Ecto neural progenitor cell (in vitro differentiated cells): ENCODE results near the gene SPINK5.

ENCODE experiments used
- DNase-seq: peaks from one replicate; pipeline ENCODE4 v3.0.0-alpha.2; 2018; ENCODE audit warnings: low spot score

The SPINK5 gene

DNA sequence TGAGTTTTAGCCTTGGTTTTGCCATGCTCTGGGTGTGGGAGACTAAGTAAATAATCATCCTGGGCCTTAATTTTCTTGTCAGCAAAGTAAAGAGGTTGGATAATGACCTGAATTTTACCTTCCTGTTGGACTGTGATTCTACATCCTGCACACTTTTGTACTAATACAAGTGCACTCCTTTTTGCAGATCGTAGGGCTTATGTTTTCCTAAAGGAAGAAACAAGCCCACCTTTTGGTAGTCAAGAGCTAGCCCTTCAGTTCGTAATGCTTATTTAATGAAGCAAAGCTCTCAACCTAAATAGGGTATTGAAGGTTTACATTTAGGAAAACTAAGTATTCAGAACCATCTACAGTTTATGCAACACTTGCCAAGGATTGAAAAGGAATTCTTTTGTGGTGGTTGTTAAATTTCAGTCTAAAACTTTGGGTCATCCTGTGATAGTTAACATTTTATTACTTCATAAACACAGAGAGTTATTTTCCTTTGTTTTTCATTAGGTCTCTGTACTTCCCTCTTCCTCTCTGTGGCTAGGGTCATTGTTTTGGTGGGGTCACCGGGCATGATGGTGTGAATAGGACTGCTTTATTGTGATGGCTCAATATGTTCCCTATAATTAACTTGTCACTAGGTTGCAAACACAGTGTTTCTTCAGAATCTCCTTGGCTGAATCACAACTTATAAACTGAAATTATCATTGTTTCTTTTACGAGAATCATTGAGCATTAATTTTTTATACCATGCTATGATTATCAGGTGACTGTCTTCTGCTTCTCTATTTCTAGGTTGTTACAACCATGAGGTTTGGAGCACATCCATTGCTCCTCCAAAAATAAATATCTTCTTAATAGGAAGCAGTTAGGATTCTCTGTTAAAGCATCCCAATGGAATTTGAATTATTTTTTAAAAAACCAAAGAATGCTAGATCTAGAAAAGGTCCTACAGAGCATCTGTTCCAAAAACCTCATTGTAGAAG is 28.5 kb downstream of the SPINK5 start:
- no peak for DNase-seq

GRCh38 chr5:148094336-148094735 is 30.6 kb downstream of the SPINK5 start:
- no peak for DNase-seq

GRCh38 chr5:148104226-148104625 is 40.4 kb downstream of the SPINK5 start:
- DNase-seq: no peak

DNA sequence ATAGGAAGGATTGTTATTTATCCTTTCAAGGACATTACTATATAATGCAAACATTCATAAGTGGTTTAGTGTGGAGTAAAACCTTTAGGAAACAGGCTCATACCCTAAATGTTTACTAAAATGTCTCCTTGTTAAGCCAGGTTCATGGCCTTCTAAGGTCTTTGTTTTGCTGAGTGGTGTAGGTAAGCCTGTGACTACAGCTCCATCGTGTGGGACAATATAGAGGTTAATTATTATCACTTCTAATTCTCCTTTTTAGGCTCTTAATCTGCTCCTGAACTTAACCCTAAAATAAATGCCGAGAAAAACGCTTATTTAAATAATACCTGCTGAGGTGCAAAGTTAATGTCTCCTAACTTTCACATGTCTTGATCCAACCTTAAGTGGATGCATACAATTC is 43.8 kb downstream of the SPINK5 start:
- no peak for DNase-seq

- no peak for DNase-seq
Observed at GRCh38 chr5:148113243-148113642, 49.5 kb downstream of the SPINK5 start.

DNA sequence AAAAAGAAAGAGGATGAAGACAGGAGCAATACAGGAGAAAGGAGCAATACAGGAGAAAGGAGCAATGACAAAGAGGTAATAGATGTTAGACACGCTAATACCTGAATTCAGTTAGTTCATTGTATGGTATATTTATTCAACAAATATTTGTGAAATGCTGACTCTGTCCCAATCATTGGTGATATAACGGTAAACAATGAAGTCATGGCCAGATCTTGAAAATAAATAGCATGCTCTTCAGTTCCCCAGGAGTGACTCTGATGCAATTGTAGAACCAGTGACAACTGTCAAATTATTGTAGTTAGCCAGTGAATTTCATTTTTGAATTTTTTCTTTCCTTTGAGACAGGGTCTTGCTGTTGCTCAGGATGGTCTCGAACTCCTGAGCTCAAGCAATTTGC is 56.5 kb downstream of the SPINK5 start:
- DNase-seq: no peak

DNA sequence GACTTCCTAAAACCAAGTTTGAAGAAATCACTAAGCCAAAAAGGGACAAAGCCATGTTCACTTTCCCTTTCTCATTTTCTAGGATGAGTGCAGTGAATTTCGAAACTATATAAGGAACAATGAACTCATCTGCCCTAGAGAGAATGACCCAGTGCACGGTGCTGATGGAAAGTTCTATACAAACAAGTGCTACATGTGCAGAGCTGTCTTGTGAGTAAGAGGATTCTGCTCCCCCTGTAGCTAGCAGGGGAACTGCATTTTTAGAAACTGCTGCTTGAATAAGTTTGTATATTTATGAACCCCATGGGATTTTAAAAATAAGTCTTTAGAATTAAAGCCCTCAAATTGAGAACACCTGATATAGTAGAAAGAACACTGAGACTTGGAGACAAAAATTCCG is 61.9 kb downstream of the SPINK5 start:
- DNase-seq: no peak

DNA sequence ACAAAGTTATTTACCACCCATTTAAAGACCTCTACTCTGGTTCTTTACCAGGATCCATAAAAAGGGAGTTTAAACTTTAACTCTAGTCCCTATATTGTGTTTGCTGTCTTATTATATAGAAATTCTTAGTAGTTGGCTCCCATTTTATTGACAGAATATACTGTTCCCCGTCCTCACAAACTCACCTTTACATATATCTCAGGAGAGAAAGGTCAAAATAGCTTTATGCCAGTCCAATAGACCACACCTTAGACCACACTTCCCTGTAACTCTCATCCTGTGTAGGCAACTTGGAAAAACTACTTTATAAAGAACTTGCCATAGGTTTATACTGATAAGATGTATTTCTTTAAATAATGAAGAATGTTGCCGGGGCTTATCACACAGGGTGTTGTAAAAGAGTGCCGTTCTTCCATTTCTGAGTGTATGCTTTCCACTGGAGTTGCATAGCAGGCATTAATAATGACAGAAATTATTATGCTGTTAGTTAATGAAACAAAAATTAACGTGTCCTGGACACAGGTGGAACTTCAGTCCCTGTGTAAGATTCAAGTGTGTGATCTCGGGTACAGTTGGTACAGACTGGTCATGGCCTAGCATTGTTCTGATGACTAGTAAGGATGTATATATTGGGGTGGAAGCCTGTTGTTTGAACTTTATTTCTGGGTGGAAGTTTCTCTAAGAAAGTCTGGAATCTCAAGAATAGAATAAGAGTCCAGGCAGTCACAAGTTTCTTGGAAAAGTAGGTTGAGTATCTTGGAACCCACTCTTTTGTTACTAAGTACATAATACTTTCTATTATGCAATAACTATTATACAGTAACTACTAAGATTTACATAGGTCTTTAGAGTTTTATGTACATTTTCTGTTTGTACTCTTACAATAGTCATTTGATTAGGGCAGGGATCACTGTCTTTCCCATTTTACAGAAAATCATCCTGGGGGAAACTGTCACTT is 71.6 kb downstream of the SPINK5 start:
- DNase-seq: no peak

DNA sequence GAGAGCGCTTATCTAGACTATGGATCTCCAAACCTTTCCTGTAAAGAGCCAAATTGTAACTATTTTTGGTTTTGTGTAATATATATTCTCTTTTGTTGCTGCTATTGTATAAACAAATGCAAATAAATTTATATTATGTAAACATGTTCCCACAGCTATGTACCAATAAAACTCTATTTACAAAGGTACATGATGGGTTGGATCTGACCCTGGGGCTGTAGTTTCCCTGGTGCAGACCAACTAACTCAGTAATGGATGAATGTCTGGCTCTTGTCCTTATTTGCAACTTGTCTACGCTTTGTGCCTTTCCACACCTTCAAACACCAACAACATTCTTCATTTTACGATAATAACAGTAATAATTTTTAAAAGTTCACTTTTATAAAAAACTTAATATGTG is 77.1 kb downstream of the SPINK5 start:
- DNase-seq: no peak

- no peak for DNase-seq
Observed at GRCh38 chr5:148141645-148142044, 77.9 kb downstream of the SPINK5 start.

DNA sequence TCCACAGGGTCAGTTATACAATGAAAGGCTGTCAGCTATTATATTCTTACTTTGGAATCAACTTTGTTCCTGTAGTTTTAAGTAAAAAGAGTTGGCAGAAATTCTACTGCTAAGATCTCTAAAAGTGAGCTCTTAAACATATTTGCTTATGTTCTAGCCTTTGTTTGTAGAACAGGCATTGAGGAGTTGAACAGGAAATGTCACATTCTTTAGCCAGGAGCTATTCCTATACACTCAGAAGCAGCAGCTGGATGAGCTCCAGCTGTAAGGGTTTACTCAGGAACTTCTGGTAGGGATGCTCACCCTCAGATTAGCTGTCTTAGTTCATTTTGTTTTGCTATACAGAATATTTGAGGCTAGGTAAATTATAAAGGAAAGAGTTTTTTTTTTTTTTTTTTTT is 82.1 kb downstream of the SPINK5 start:
- DNase-seq: no peak

- no peak for DNase-seq
Observed at GRCh38 chr5:148146487-148146886, 82.7 kb downstream of the SPINK5 start.

DNA sequence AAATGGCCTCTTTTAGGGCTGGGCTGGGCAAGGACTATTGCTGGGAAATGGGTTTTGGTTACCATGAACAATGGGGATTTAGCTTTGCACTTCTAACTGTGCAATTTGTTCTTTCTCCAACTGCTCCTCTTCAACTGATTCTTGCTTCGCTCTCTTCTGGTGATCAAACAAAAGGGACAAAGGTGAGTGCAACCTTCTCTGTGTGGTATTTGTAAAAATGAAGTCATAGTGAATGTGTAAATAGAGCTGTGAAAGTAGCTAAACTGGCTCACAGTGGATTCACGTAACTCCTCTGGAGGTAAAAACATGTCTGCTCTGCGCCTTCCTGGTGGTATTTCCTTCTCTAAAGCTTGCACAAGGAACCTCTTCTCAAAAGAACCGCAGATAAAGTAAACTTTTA is 83.6 kb downstream of the SPINK5 start:
- no peak for DNase-seq

DNA sequence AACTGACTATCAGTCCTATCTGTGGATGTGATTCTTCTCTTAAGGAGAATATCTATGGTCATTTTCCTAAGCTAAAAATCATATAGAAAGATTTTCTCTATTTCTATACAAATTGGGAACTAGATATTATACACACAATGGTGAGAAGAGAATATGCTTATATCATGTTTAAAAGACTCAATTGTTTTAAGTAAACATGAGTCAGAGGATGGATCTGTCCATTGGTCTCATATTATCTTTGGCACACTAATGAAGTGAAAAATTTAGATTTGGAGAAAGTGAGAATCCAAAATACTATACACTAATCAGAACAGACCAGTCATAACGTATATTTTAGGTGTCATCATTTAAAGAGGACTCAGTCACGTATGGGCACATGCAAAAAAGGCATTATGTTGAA is 88.1 kb downstream of the SPINK5 start:
- DNase-seq: no peak

- DNase-seq: no peak
Observed at GRCh38 chr5:148152781-148153180, 89.0 kb downstream of the SPINK5 start.

DNA sequence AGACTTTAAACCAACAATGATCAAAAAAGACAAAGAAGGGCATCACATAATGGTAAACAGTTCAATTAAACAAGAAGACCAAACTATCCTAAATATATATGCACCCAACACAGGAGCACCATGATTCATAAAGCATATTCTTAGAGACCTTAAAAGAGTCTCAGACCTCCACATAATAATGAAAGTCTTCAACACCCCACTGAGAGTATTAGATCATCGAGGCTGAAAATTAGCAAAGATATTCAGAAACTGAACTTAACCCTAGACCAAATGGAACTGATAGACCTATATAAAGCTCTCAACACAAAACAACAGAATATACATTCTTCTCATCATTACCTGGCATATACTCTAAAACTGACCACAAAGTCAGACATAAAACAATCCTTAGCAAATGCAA is 92.8 kb downstream of the SPINK5 start:
- DNase-seq: no peak

DNA sequence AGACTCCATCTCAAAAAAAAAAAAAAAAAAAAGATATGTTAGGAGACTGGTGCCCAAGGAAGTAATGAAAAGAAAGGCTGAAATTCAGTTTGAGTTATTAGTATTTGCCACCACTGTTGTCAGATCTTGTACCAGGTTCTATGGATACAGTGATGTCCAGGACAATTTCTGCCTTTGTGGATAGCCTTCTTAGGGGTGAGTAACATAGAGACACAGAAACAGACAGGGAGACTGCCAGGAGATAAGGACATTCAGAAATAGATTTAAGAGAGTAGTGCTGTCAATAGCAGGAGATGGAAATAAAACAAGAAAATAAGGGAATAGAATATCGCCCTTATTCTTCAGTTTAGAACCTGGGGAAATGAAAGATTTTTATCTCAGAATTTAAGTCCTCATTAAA is 98.3 kb downstream of the SPINK5 start:
- DNase-seq: no peak

DNA sequence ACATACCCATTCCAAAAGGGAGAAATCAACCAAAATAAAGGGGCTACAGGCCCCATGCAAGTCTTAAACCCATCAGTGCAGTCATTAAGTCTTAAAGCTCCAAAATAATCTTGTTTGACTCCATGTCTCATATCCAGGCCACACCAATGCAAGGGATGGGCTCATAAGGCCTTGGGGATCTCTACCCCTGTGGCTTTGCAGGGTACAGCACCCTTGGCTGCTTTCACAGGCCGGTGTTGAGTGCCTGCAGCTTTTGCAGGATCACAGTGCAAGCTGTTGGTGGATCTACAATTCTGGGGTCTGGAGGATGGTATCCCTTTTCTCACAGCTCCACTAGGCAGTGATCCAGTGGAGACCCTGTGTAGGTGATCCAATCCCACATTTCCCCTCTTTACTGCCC is 99.6 kb downstream of the SPINK5 start:
- no peak for DNase-seq

DNA sequence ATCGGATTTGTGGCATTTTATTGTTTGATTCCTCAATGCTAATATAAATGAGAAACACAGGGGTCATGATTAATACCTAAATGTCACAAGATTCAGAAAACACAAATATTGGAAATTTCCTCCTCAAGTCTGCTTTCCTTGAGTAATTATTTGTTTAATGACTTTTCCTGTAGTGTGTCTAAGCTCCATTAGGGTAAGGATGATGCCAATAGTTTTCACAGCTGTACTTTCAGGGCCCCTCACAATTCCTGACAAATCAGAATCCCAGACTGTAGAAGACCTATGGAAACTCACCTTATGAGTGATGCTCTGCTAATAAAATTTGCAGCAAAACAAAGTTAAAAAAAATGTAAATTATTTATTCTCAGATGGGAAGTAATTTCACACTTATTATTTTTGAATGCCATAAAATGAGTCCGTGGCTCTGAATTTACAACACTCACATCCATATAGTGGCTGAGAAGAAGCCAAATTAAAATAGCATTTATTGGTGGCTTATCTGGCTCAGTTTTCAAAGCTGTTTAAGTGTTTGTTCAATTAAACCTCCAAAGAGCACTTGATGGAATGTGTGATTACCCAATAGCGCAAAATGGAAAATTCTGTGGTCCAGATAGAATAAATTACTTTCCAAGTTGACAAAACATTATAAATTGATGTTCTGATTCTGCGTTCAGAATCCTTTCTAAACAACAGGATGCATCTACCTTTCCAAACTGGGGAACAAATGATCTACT is 102.9 kb downstream of the SPINK5 start:
- no peak for DNase-seq

- no peak for DNase-seq
Observed at GRCh38 chr5:148168246-148168645, 104.5 kb downstream of the SPINK5 start, which contains the start of gene SPINK14. Gene SPINK14 (plus strand): TSS chr5:148168546. CDS start chr5:148169733, 1,187 bp downstream.

DNA sequence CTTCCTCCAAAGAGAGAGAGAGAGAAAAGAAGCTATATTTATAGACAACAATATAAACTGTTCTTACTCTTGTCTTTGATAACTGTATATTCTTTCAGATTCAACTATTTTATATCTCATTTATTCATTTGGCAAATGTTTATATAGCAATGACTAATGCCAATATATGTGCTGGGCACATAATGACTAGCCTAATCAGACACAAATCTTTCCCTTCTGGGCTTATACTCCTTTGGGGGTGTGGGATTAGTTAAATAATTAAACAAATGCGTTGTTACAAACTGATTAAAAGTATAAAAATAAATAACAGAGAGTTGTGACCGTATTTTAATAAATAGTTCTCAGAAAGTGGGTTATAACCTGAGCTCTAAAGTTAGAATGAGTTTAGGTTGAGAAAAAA is 108.6 kb downstream of the SPINK5 start:
- DNase-seq: no peak

GRCh38 chr5:148176480-148176879 is 112.7 kb downstream of the SPINK5 start:
- DNase-seq: no peak
